NCI-H2171 (cell line): ENCODE measurements around the gene EFCAB10.
A peak's percentile ranks its signal among the peaks of the same experiment; 100 is the strongest.
"Not testable (repeated sequence)": the region's sequence is repeated elsewhere in the genome, so short reads cannot be mapped to it uniquely, and the experiment has no call there.

Experiments
- DNase-seq: peaks from one replicate; lab custom pipeline; 2025; lab: John Stamatoyannopoulos, UW

The EFCAB10 gene

DNA sequence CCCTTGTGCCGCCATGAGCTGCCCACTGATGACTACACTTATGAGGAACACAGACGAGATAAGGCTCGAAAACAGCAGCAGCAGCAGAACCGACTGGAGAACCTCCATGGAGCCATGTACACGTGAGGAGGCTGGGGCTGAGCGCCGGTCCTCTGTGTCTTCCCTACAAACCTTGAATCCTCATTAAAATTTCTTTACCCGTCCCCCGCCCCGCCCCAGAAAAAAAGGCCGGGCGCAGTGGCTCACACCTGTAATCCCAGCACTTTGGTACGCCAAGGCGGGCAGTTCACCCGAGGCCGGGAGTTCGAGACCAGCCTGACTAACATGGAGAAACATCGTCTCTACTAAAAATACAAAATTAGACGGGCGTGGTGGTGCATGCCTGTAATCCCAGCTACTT is 50.7 kb downstream of the EFCAB10 start:
- no peak for DNase-seq

DNA sequence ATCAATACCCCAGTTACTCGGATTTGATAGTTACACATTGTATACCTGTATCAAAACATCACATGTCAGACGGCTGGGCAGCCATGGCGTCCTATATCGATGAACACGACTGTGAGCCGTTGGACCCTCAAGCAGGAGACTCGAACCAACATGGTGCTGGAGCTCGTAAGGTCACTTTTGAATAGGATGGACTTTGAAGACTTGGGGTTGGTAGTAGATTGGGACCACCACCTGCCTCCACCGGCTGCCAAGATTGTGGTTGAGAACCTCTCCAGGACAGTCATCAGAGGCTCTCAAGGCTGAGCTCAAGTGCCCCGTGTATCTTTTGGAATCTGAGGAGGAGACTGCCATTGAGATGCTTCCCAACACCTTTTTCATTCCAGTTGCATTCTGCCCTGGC is 51.2 kb downstream of the EFCAB10 start:
- no peak for DNase-seq

- DNase-seq = not testable (repeated sequence)
Observed at GRCh38 chr7:105527737-105528136, 53.6 kb downstream of the EFCAB10 start.

DNA sequence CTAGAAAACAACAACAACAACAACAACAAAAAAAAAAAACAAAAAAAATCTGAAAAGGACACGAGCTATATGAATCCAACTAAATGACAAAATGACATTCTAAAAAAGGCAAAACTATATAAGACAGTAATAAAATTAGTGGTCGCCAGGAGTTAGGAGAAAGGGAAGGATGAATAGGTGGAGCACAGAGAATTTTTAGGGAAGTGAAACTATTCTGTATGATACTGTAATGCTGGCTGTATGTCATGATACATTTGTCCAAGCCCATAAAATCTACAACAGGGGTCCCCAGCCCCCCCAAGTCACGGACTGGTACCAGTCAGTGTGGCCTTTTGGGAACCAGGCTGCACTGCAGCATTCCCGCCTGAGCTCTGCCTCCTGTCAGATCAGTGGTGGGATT is 56.5 kb downstream of the EFCAB10 start:
- no peak for DNase-seq

DNA sequence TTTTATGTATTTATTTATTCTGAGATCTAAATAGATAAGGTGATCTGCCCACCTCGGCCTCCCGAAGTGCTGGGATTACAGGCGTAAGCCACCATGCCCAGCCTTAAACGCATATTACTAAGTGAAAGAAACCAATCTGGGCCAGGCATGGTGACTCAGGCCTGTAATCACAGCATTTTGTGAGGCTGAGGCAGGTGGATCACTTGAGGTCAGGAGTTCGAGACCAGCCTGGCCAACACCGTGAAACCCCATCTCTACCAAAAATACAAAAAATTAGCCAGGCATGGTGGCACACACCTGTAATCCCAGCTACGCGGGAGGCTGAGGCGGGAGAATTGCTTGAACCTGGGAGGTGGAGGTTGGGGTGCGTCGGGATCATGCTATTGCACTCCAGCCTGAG is 56.9 kb downstream of the EFCAB10 start:
- not testable (repeated sequence) for DNase-seq

- peak; percentile 90 for DNase-seq
Observed at GRCh38 chr7:105521717-105522463, 59.4 kb downstream of the EFCAB10 start, which contains the start of gene PUS7. TSS of gene PUS7 (minus strand) at chr7:105522271. CDS start at chr7:105508512, 13,759 bp downstream.

- DNase-seq = peak; percentile 49
Observed at GRCh38 chr7:105521027-105521716, 60.1 kb downstream of the EFCAB10 start.

DNA sequence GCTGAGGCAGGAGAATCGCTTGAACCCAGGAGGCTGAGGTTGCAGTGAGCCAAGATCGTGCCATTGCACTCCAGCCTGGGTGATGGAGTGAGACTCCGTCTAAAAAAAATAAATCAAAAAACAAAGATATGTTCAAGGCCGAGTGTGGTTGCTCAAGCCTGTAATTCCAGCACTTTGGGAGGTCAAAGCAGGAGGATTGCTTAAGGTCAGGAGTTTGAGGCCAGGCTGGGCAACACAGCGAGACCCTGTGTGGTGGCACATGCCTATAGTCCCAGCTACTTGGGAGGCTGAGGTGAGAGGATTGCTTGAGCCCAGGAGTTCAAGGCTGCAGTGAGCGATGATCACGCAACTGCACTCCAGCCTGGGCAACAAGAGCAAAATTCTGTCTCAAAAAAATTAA is 60.7 kb downstream of the EFCAB10 start:
- DNase-seq = not testable (repeated sequence)

GRCh38 chr7:105519353-105519752 is 61.9 kb downstream of the EFCAB10 start:
- no peak for DNase-seq

- not testable (repeated sequence) for DNase-seq
Observed at GRCh38 chr7:105515610-105516009, 65.7 kb downstream of the EFCAB10 start.
